Ishikawa (cell line): ENCODE data around the gene N4BP3.

Experiments
- CEBPB ChIP-seq: IDR thresholded peaks from 2 replicates; pipeline ENCODE4 v1.6.1; 2012
- EGR1 ChIP-seq: IDR thresholded peaks from 2 replicates; pipeline ENCODE4 v1.6.1; 2012
- EP300 ChIP-seq: IDR thresholded peaks from 2 replicates; pipeline ENCODE4 v1.6.1; 2012; ENCODE audit warnings: borderline replicate concordance
- RAD21 ChIP-seq: IDR thresholded peaks from 2 replicates; pipeline ENCODE4 v1.6.1; 2012; ENCODE audit warnings: low read depth
- TAF1 ChIP-seq: IDR thresholded peaks from 2 replicates; pipeline ENCODE4 v1.6.1; 2012; ENCODE audit warnings: low read depth, mild to moderate bottlenecking
- TCF12 ChIP-seq: IDR thresholded peaks from 2 replicates; pipeline ENCODE4 v1.6.1; 2012; ENCODE audit warnings: low read depth
- TEAD4 ChIP-seq: IDR thresholded peaks from 2 replicates; pipeline ENCODE4 v1.6.1; 2012
- USF1 ChIP-seq: IDR thresholded peaks from 2 replicates; pipeline ENCODE4 v1.6.1; 2012
- YY1 ChIP-seq: IDR thresholded peaks from 2 replicates; pipeline ENCODE4 v1.6.1; 2012; ENCODE audit warnings: low read depth
- TF ChIP-seq, protein P1 (sequence below): IDR thresholded peaks from 2 replicates; pipeline ENCODE4 v1.6.1; 2012
- TF ChIP-seq, protein P2 (sequence below): IDR thresholded peaks from 2 replicates; pipeline ENCODE4 v1.6.1; 2012; ENCODE audit warnings: low read depth, mild to moderate bottlenecking

- TF ChIP-seq CEBPB: no peak
- TF ChIP-seq RAD21: no peak
- no peak for TF ChIP-seq EGR1
- TF ChIP-seq, protein P1, sequence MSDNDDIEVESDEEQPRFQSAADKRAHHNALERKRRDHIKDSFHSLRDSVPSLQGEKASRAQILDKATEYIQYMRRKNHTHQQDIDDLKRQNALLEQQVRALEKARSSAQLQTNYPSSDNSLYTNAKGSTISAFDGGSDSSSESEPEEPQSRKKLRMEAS: no peak
- TF ChIP-seq, protein P2, sequence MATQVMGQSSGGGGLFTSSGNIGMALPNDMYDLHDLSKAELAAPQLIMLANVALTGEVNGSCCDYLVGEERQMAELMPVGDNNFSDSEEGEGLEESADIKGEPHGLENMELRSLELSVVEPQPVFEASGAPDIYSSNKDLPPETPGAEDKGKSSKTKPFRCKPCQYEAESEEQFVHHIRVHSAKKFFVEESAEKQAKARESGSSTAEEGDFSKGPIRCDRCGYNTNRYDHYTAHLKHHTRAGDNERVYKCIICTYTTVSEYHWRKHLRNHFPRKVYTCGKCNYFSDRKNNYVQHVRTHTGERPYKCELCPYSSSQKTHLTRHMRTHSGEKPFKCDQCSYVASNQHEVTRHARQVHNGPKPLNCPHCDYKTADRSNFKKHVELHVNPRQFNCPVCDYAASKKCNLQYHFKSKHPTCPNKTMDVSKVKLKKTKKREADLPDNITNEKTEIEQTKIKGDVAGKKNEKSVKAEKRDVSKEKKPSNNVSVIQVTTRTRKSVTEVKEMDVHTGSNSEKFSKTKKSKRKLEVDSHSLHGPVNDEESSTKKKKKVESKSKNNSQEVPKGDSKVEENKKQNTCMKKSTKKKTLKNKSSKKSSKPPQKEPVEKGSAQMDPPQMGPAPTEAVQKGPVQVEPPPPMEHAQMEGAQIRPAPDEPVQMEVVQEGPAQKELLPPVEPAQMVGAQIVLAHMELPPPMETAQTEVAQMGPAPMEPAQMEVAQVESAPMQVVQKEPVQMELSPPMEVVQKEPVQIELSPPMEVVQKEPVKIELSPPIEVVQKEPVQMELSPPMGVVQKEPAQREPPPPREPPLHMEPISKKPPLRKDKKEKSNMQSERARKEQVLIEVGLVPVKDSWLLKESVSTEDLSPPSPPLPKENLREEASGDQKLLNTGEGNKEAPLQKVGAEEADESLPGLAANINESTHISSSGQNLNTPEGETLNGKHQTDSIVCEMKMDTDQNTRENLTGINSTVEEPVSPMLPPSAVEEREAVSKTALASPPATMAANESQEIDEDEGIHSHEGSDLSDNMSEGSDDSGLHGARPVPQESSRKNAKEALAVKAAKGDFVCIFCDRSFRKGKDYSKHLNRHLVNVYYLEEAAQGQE: no peak
- no peak for TF ChIP-seq EP300
- no peak for TF ChIP-seq USF1
- TF ChIP-seq TAF1: no peak
- no peak for TF ChIP-seq YY1
- no peak for TF ChIP-seq TCF12
- no peak for TF ChIP-seq TEAD4
Measured at GRCh38 chr5:178129296-178129695, 16.0 kb downstream of the N4BP3 start.
